H9 (cell line): ENCODE measurements around the gene RHBDD1. TPM values are rescaled to one million over a fixed set of nuclear protein-coding genes. Genes with fewer than 3 reads are reported as not detected.

Source experiments
- DNase-seq: peaks from one replicate; pipeline ENCODE4 v3.0.0-alpha.2; 2017
- H2AFZ ChIP-seq: one replicate; pipeline ENCODE4 v1.6.1; 2013; ENCODE audit warnings: mild to moderate bottlenecking, low read length, control low read depth, moderate library complexity
- H2AK5ac ChIP-seq: 2 replicates; pipeline ENCODE4 v1.6.1; 2013; ENCODE audit warnings: low read length, control low read depth, mixed read lengths; ENCODE audit not compliant: insufficient read length
- H2BK120ac ChIP-seq: one replicate; pipeline ENCODE4 v1.6.1; 2013; ENCODE audit warnings: low read depth, mild to moderate bottlenecking, low read length, control low read depth, inconsistent platforms; ENCODE audit not compliant: poor library complexity, severe bottlenecking
- H2BK12ac ChIP-seq: 2 replicates; pipeline ENCODE4 v1.6.1; 2013; ENCODE audit warnings: low read length, control low read depth, mixed read lengths, low read depth; ENCODE audit not compliant: insufficient read length
- H2BK15ac ChIP-seq: 2 replicates; pipeline ENCODE4 v1.6.1; 2013; ENCODE audit warnings: low read depth, low read length, control low read depth
- H2BK20ac ChIP-seq: one replicate; pipeline ENCODE4 v1.6.1; 2013; ENCODE audit warnings: low read depth, mild to moderate bottlenecking, low read length, control low read depth, inconsistent platforms; ENCODE audit not compliant: poor library complexity, severe bottlenecking
- H2BK5ac ChIP-seq: 2 replicates; pipeline ENCODE4 v1.6.1; 2013; ENCODE audit warnings: low read length, control low read depth, mixed read lengths; ENCODE audit not compliant: insufficient read length
- H3K14ac ChIP-seq: 2 replicates; pipeline ENCODE4 v1.6.1; 2013; ENCODE audit warnings: low read length, control low read depth; ENCODE audit not compliant: insufficient read depth
- H3K18ac ChIP-seq: 2 replicates; pipeline ENCODE4 v1.6.1; 2013; ENCODE audit warnings: low read depth, mild to moderate bottlenecking, mixed read lengths, low read length, control low read depth; ENCODE audit not compliant: insufficient read length
- H3K23ac ChIP-seq: 2 replicates; pipeline ENCODE4 v1.6.1; 2013; ENCODE audit warnings: low read length, control low read depth, mixed read lengths, low read depth; ENCODE audit not compliant: insufficient read length
- H3K23me2 ChIP-seq: 2 replicates; pipeline ENCODE4 v1.6.1; 2013; ENCODE audit warnings: low read depth, mild to moderate bottlenecking, mixed read lengths, low read length, control low read depth; ENCODE audit not compliant: insufficient read length, poor library complexity, severe bottlenecking
- H3K27ac ChIP-seq: 2 replicates; pipeline ENCODE4 v1.5.1; 2013; ENCODE audit warnings: low read length, control low read depth, mixed read lengths, low read depth; ENCODE audit not compliant: insufficient read length
- H3K27me3 ChIP-seq: 2 replicates; pipeline ENCODE4 v1.6.1; 2013; ENCODE audit warnings: low read length, control low read depth, inconsistent platforms; ENCODE audit not compliant: insufficient read depth
- H3K4ac ChIP-seq: 2 replicates; pipeline ENCODE4 v1.6.1; 2013; ENCODE audit warnings: low read depth, mild to moderate bottlenecking, control low read depth, inconsistent platforms, low read length, moderate library complexity
- H3K4me1 ChIP-seq: 2 replicates; pipeline ENCODE4 v1.6.1; 2013; ENCODE audit warnings: low read length, control low read depth, inconsistent platforms; ENCODE audit not compliant: insufficient read depth
- H3K4me2 ChIP-seq: 2 replicates; pipeline ENCODE4 v1.6.1; 2013; ENCODE audit warnings: low read length, control low read depth, mixed read lengths; ENCODE audit not compliant: insufficient read length, insufficient read depth
- H3K56ac ChIP-seq: 2 replicates; pipeline ENCODE4 v1.6.1; 2013; ENCODE audit warnings: low read depth, mild to moderate bottlenecking, mixed read lengths, low read length, control low read depth; ENCODE audit not compliant: insufficient read length
- H3K79me1 ChIP-seq: 2 replicates; pipeline ENCODE4 v1.6.1; 2013; ENCODE audit warnings: low read depth, mild to moderate bottlenecking, moderate library complexity, low read length, control low read depth, inconsistent platforms; ENCODE audit not compliant: insufficient read depth, poor library complexity, severe bottlenecking
- H3K79me2 ChIP-seq: 2 replicates; pipeline ENCODE4 v1.6.1; 2013; ENCODE audit warnings: low read length, control low read depth, inconsistent platforms; ENCODE audit not compliant: insufficient read depth
- H3K9ac ChIP-seq: 2 replicates; pipeline ENCODE4 v1.6.1; 2013; ENCODE audit warnings: low read length, control low read depth, mixed read lengths; ENCODE audit not compliant: insufficient read length; ENCODE audit errors: extremely low read depth
- H3K9me3 ChIP-seq: one replicate; pipeline ENCODE4 v1.6.1; 2013; ENCODE audit warnings: low read depth, low read length, inconsistent platforms; ENCODE audit not compliant: control insufficient read depth
- H3T11ph ChIP-seq: one replicate; pipeline ENCODE4 v1.6.1; 2013; ENCODE audit warnings: mild to moderate bottlenecking, low read length, control low read depth, inconsistent platforms
- H4K20me1 ChIP-seq: one replicate; pipeline ENCODE4 v1.6.1; 2013; ENCODE audit not compliant: control insufficient read depth, insufficient read length, insufficient read depth
- H4K5ac ChIP-seq: 2 replicates; pipeline ENCODE4 v1.6.1; 2013; ENCODE audit warnings: low read depth, mild to moderate bottlenecking, mixed read lengths, low read length, control low read depth; ENCODE audit not compliant: insufficient read length
- H4K8ac ChIP-seq: replicated peaks from 2 replicates; pipeline ENCODE4 v1.6.1; 2013; ENCODE audit warnings: low read length, control low read depth, mixed read lengths, low read depth; ENCODE audit not compliant: insufficient read length
- H4K91ac ChIP-seq: 2 replicates; pipeline ENCODE4 v1.6.1; 2013; ENCODE audit warnings: low read depth, mild to moderate bottlenecking, moderate library complexity, mixed read lengths, low read length, control low read depth; ENCODE audit not compliant: insufficient read length
- H3K27ac Mint-ChIP-seq, 3 experiments: 2 replicates in 2 of 3; 3 replicates in 1 of 3; pipeline ENCODE4 v1.8.0; 2020 to 2021; ENCODE audit warnings: mixed read lengths in 3 of 3, mild to moderate bottlenecking in 1 of 3, moderate library complexity in 1 of 3
- H3K27me3 Mint-ChIP-seq: 2 replicates; pipeline ENCODE4 v1.8.0; 2021; ENCODE audit warnings: low read depth, mild to moderate bottlenecking, moderate library complexity, mixed read lengths
- H3K36me3 Mint-ChIP-seq, 3 experiments: 2 replicates in 2 of 3; 3 replicates in 1 of 3; pipeline ENCODE4 v1.8.0; 2020 to 2021; ENCODE audit warnings: low read depth in 3 of 3, mixed read lengths in 3 of 3; ENCODE audit not compliant: insufficient read depth in 1 of 3
- H3K4me1 Mint-ChIP-seq, 2 experiments: 2 replicates each; pipeline ENCODE4 v1.8.0; 2020; ENCODE audit warnings: mixed read lengths in 2 of 2
- H3K4me3 Mint-ChIP-seq, 2 experiments: 2 replicates in 1 of 2; 3 replicates in 1 of 2; pipeline ENCODE4 v1.8.0; 2020 to 2021; ENCODE audit warnings: mild to moderate bottlenecking in 2 of 2, mixed read lengths in 2 of 2, moderate library complexity in 1 of 2
- H3K9me3 Mint-ChIP-seq, 2 experiments: 2 replicates in 1 of 2; 3 replicates in 1 of 2; pipeline ENCODE4 v1.8.0; 2020; ENCODE audit warnings: mild to moderate bottlenecking in 2 of 2, mixed read lengths in 2 of 2, moderate library complexity in 1 of 2
- whole genome bisulfite sequencing: extraction: QIAGEN DNeasy Blood & Tissue Kit; methylation state at CpG from one replicate; pipeline ENCODE4 v1.1.7; 2013; ENCODE audit warnings: missing lambda C conversion rate, low lambda C conversion rate, mixed read lengths; ENCODE audit not compliant: insufficient read length; ENCODE audit errors: extremely low coverage; 5-methylcytosine and 5-hydroxymethylcytosine counted together
- total RNA-seq: library from RNA; stranded (reverse); gene quantifications from 2 replicates; pipeline ENCODE4 v1.2.1, GENCODE V29; 2021
- TF ChIP-seq, protein P1 (sequence below): fragments of 200-600 bp; sonication (generic); conservative IDR thresholded peaks from 3 replicates; pipeline ENCODE4 v1.8.0; 2021; ENCODE audit warnings: antibody characterized with exemption, mild to moderate bottlenecking

Gene RHBDD1
- total RNA-seq, 1 experiment from 2014 or later = 24.9 TPM

DNA sequence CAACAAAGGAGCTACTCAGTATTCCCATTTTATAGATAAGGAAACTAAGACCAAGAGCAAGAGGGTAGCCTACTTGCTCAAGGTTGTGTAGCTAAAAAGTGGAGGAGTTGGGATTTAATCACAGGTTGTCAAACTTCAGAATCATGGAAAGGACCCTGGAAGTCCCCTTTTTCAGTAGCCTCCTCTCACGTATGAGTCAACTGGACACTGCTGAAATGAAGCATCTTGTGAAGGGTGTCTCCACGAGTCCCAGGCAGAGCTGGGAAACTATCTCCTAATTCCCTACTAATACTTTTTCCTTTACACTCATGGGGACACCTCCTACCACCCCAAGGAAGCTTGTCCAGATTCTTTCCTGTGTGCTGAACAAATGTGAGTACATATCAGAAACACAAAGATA, 155.8 kb downstream of the RHBDD1 start:
- Histone ChIP-seq H3K9ac (no peak overlapping the region), H2BK20ac (no peak overlapping the region), H2AFZ (no peak overlapping the region), H4K5ac (no peak overlapping the region), H4K8ac (no peak overlapping the region), H4K20me1 (no peaks in the 10 kb centered on the region), H3K56ac (no peak overlapping the region), H3K23ac (no peak overlapping the region), H3K4me2 (no peak overlapping the region), H3K27ac (no peak overlapping the region), H2BK5ac (no peak overlapping the region), H3K4ac (no peak overlapping the region), H3T11ph (no peak overlapping the region), H3K14ac (no peak overlapping the region), H3K9me3 (no peaks in the 10 kb centered on the region), H3K79me2 (no peaks in the 10 kb centered on the region), H2BK15ac (no peak overlapping the region), H2AK5ac (no peak overlapping the region), H3K4me1 (peaks cover 2% of the 10 kb centered on the region; the same call in 1 of the 2 replicates), H3K23me2 (no peaks in the 10 kb centered on the region), H2BK120ac (no peak overlapping the region), H3K18ac (no peak overlapping the region), H3K27me3 (no peaks in the 10 kb centered on the region), H4K91ac (no peak overlapping the region), H2BK12ac (no peak overlapping the region), H3K79me1 (no peaks in the 10 kb centered on the region)
- Mint-ChIP-seq H3K27ac (no peak overlapping the region), H3K27me3 (no peaks in the 10 kb centered on the region), H3K4me3 (no peak overlapping the region), H3K9me3 (no peaks in the 10 kb centered on the region), H3K36me3 (peaks cover 0 to 6% (median 6%) of the 10 kb centered on the region in 3 experiments; a peak in 4 of 7 replicates), H3K4me1 (no peaks in the 10 kb centered on the region)
- no peak for DNase-seq
- no CpG with 5 or more reads among the region's 2 CpGs for WGBS
- TF ChIP-seq, protein P1, sequence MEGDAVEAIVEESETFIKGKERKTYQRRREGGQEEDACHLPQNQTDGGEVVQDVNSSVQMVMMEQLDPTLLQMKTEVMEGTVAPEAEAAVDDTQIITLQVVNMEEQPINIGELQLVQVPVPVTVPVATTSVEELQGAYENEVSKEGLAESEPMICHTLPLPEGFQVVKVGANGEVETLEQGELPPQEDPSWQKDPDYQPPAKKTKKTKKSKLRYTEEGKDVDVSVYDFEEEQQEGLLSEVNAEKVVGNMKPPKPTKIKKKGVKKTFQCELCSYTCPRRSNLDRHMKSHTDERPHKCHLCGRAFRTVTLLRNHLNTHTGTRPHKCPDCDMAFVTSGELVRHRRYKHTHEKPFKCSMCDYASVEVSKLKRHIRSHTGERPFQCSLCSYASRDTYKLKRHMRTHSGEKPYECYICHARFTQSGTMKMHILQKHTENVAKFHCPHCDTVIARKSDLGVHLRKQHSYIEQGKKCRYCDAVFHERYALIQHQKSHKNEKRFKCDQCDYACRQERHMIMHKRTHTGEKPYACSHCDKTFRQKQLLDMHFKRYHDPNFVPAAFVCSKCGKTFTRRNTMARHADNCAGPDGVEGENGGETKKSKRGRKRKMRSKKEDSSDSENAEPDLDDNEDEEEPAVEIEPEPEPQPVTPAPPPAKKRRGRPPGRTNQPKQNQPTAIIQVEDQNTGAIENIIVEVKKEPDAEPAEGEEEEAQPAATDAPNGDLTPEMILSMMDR = no peak
